CD8-positive, alpha-beta memory T cell (primary cell): ENCODE data around the gene MTMR12. TPM values are rescaled to one million over a fixed set of nuclear protein-coding genes. Genes with fewer than 3 reads are reported as not detected.
A peak's percentile ranks its signal among the peaks of the same experiment; 100 is the strongest.
"Not testable (repeated sequence)": the region's sequence is repeated elsewhere in the genome, so short reads cannot be mapped to it uniquely, and the experiment has no call there.

ENCODE experiments used
- CTCF ChIA-PET: fragments of 350-600 bp; sonication (Branson Sonifier 250); formaldehyde crosslinking; loops from one replicate; lab custom pipeline; 2021; ENCODE audit warnings: antibody characterized with exemption; lab: Charles Lee
- POLR2A ChIA-PET: fragments of 350-600 bp; sonication (Branson Sonifier 250); formaldehyde crosslinking; loops from one replicate; lab custom pipeline; 2021; ENCODE audit warnings: antibody characterized with exemption; lab: Charles Lee
- DNase-seq, 5 donors: peaks; one replicate each; pipeline versions ENCODE4 v3.0.0 to v3.0.0-alpha.2; 2020 to 2022; ENCODE audit warnings: mixed read lengths in 1 of 5
- H3K27ac ChIP-seq: one replicate; pipeline ENCODE4 v1.7.0; 2013; ENCODE audit warnings: low read depth, mild to moderate bottlenecking, low read length, moderate library complexity
- H3K27me3 ChIP-seq: 2 replicates; pipeline ENCODE4 v1.7.0; 2013; ENCODE audit warnings: low read length, mild to moderate bottlenecking; ENCODE audit not compliant: insufficient read depth, poor library complexity, severe bottlenecking
- H3K36me3 ChIP-seq: 2 replicates; pipeline ENCODE4 v1.7.0; 2013; ENCODE audit warnings: mild to moderate bottlenecking, low read length, moderate library complexity; ENCODE audit not compliant: insufficient read depth
- H3K4me1 ChIP-seq: 2 replicates; pipeline ENCODE4 v1.7.0; 2013; ENCODE audit warnings: mild to moderate bottlenecking, low read length, moderate library complexity; ENCODE audit not compliant: insufficient read depth
- H3K4me3 ChIP-seq: 2 replicates; pipeline ENCODE4 v1.7.0; 2013; ENCODE audit warnings: mild to moderate bottlenecking, low read length
- H3K9me3 ChIP-seq: 2 replicates; pipeline ENCODE4 v1.7.0; 2013; ENCODE audit warnings: mild to moderate bottlenecking, low read length
- H3K27ac Mint-ChIP-seq, 8 donors: one replicate each; pipeline ENCODE4 v1.8.0; 2020 to 2021; ENCODE audit warnings: mixed read lengths in 8 of 8, mild to moderate bottlenecking in 6 of 8, inconsistent platforms in 3 of 8, moderate library complexity in 3 of 8
- H3K27me3 Mint-ChIP-seq, 2 donors: one replicate each; pipeline ENCODE4 v1.8.0; 2020 to 2021; ENCODE audit warnings: mixed read lengths in 2 of 2, mild to moderate bottlenecking in 1 of 2, moderate library complexity in 1 of 2
- H3K36me3 Mint-ChIP-seq, 3 donors: one replicate each; pipeline ENCODE4 v1.8.0; 2020 to 2021; ENCODE audit warnings: mixed read lengths in 3 of 3, inconsistent platforms in 1 of 3, mild to moderate bottlenecking in 1 of 3
- H3K4me1 Mint-ChIP-seq, 3 donors: one replicate each; pipeline ENCODE4 v1.8.0; 2020 to 2021; ENCODE audit warnings: mixed read lengths in 3 of 3, inconsistent platforms in 1 of 3, mild to moderate bottlenecking in 1 of 3
- H3K4me3 Mint-ChIP-seq, 7 donors: one replicate each; pipeline ENCODE4 v1.8.0; 2020 to 2021; ENCODE audit warnings: mixed read lengths in 7 of 7, mild to moderate bottlenecking in 6 of 7, moderate library complexity in 4 of 7, inconsistent platforms in 2 of 7
- H3K9me3 Mint-ChIP-seq, 5 donors: one replicate each; pipeline ENCODE4 v1.8.0; 2020 to 2022; ENCODE audit warnings: mixed read lengths in 5 of 5, mild to moderate bottlenecking in 3 of 5, moderate library complexity in 2 of 5, inconsistent platforms in 1 of 5
- polyA plus RNA-seq: library from polyadenylated mRNA; unstranded; fragments of 300-500 nt; fragmentation: Illumina TruSeq; gene quantifications from one replicate; pipeline ENCODE4 v1.2.3, GENCODE V29; 2021
- total RNA-seq, 2 experiments: library from RNA; stranded (reverse); gene quantifications; one replicate each; pipeline ENCODE4 v1.2.3, GENCODE V29; 2021

Gene MTMR12
- total and polyA plus RNA-seq, 3 experiments from 2014 or later, result 20.4 to 27.4 (median 25.4) TPM

GRCh38 chr5:32225445-32225844 is 87.3 kb downstream of the MTMR12 start:
- no peaks in the 10 kb centered on the region for H3K4me1 Mint-ChIP-seq
- H3K27ac Mint-ChIP-seq, result peak overlapping the region in 2 of 8 donors; percentile 17 to 38
- CTCF ChIA-PET, result interaction anchor here (3.9 kb wide), 1 partner anchor 104 kb away, joined by 17 read pairs; no protein-coding TSS in a partner anchor

GRCh38 chr5:32223972-32224609 is 88.6 kb downstream of the MTMR12 start:
- POLR2A ChIA-PET, result no interaction called here
- Histone ChIP-seq H3K27ac (no peak overlapping the region), H3K9me3 (no peaks in the 10 kb centered on the region), H3K36me3 (no peaks in the 10 kb centered on the region), H3K4me1 (no peaks in the 10 kb centered on the region), H3K4me3 (no peak overlapping the region), H3K27me3 (no peaks in the 10 kb centered on the region)
- no peak overlapping the region for H3K4me3 Mint-ChIP-seq
- H3K9me3 Mint-ChIP-seq, result no peaks in the 10 kb centered on the region
- CTCF ChIA-PET, result interaction anchor here (1.1 to 3.9 kb wide), 2 partner anchors 106 kb away, joined by 4 to 17 read pairs; no protein-coding TSS in a partner anchor
- H3K27ac Mint-ChIP-seq, result no peak overlapping the region
- peaks cover 0 to 16% (median 5%) of the 10 kb centered on the region in 3 donors for H3K36me3 Mint-ChIP-seq
- no peaks in the 10 kb centered on the region for H3K4me1 Mint-ChIP-seq
- no peaks in the 10 kb centered on the region for H3K27me3 Mint-ChIP-seq
- DNase-seq, result no peak

More at GRCh38 chr5:32225445-32225844, 87.3 kb downstream of the MTMR12 start:
- Mint-ChIP-seq H3K36me3 (peaks cover 5 to 29% (median 9%) of the 10 kb centered on the region in 3 donors), H3K9me3 (no peaks in the 10 kb centered on the region), H3K4me3 (no peak overlapping the region), H3K27me3 (no peaks in the 10 kb centered on the region)
- no peak for DNase-seq
- no peak overlapping the region for H3K4me3 ChIP-seq
- no peaks in the 10 kb centered on the region for H3K27me3 ChIP-seq
- H3K27ac ChIP-seq, result no peak overlapping the region
- POLR2A ChIA-PET, result no interaction called here
- H3K9me3 ChIP-seq, result no peaks in the 10 kb centered on the region
- no peaks in the 10 kb centered on the region for H3K36me3 ChIP-seq
- H3K4me1 ChIP-seq, result no peaks in the 10 kb centered on the region

GRCh38 chr5:32222723-32223470 is 89.8 kb downstream of the MTMR12 start:
- H3K27me3 ChIP-seq, result no peaks in the 10 kb centered on the region
- no peaks in the 10 kb centered on the region for H3K36me3 ChIP-seq
- Mint-ChIP-seq H3K36me3 (peaks cover 0 to 8% (median 0%) of the 10 kb centered on the region in 3 donors), H3K27me3 (no peaks in the 10 kb centered on the region), H3K27ac (peak overlapping the region in 1 of 8 donors; percentile 11), H3K9me3 (no peaks in the 10 kb centered on the region), H3K4me1 (no peaks in the 10 kb centered on the region), H3K4me3 (no peak overlapping the region)
- no peak overlapping the region for H3K27ac ChIP-seq
- DNase-seq, result no peak
- POLR2A ChIA-PET, result no interaction called here
- no peak overlapping the region for H3K4me3 ChIP-seq
- no peaks in the 10 kb centered on the region for H3K9me3 ChIP-seq
- CTCF ChIA-PET, result interaction anchor here (1.1 to 2.6 kb wide), 2 partner anchors 10 to 107 kb away, joined by 4 to 12 read pairs; no protein-coding TSS in a partner anchor
- H3K4me1 ChIP-seq, result no peaks in the 10 kb centered on the region

GRCh38 chr5:32217886-32218396 is 94.8 kb downstream of the MTMR12 start:
- Mint-ChIP-seq H3K4me3 (no peak overlapping the region), H3K4me1 (no peaks in the 10 kb centered on the region), H3K9me3 (peaks cover 0 to 3% (median 0%) of the 10 kb centered on the region in 5 donors), H3K27ac (no peak overlapping the region), H3K36me3 (no peaks in the 10 kb centered on the region), H3K27me3 (no peaks in the 10 kb centered on the region)
- no peaks in the 10 kb centered on the region for H3K36me3 ChIP-seq
- H3K27ac ChIP-seq, result no peak overlapping the region
- DNase-seq, result no peak
- H3K9me3 ChIP-seq, result no peaks in the 10 kb centered on the region
- ChIA-PET POLR2A (no interaction called here), CTCF (interaction anchor here (1.8 kb wide), 1 partner anchor 14 kb away, joined by 6 read pairs; no protein-coding TSS in a partner anchor)
- no peak overlapping the region for H3K4me3 ChIP-seq
- H3K27me3 ChIP-seq, result no peaks in the 10 kb centered on the region
- H3K4me1 ChIP-seq, result no peaks in the 10 kb centered on the region

- H3K4me3 Mint-ChIP-seq, H3K27ac ChIP-seq, H3K4me1 Mint-ChIP-seq, H3K36me3 ChIP-seq, H3K4me3 ChIP-seq, H3K27me3 ChIP-seq, DNase-seq, H3K27ac Mint-ChIP-seq, CTCF ChIA-PET, H3K4me1 ChIP-seq, H3K9me3 ChIP-seq, H3K27me3 Mint-ChIP-seq, H3K9me3 Mint-ChIP-seq, H3K36me3 Mint-ChIP-seq: not testable (repeated sequence)
- POLR2A ChIA-PET, result interaction anchor here (0.6 kb wide), 1 partner anchor 226 kb away, joined by 3 read pairs; no protein-coding TSS in a partner anchor
Measured at GRCh38 chr5:32214344-32214743, 98.4 kb downstream of the MTMR12 start.

- no peaks in the 10 kb centered on the region for H3K36me3 ChIP-seq
- ChIA-PET CTCF (no interaction called here), POLR2A (no interaction called here)
- H3K27me3 ChIP-seq, result no peaks in the 10 kb centered on the region
- Mint-ChIP-seq H3K9me3 (peaks cover 0 to 3% (median 0%) of the 10 kb centered on the region in 5 donors), H3K4me1 (peaks cover 2 to 8% (median 3%) of the 10 kb centered on the region in 3 donors), H3K27me3 (peaks cover 2 to 4% of the 10 kb centered on the region in 2 donors), H3K27ac (peak overlapping the region in 1 of 8 donors; percentile 10), H3K36me3 (no peaks in the 10 kb centered on the region), H3K4me3 (no peak overlapping the region)
- no peak for DNase-seq
- H3K27ac ChIP-seq, result no peak overlapping the region
- H3K4me3 ChIP-seq, result no peak overlapping the region
- H3K9me3 ChIP-seq, result no peaks in the 10 kb centered on the region
- no peaks in the 10 kb centered on the region for H3K4me1 ChIP-seq
Measured at GRCh38 chr5:32210151-32210550, 102.6 kb downstream of the MTMR12 start.

GRCh38 chr5:32208837-32209236 is 103.9 kb downstream of the MTMR12 start:
- H3K9me3 ChIP-seq, H3K36me3 Mint-ChIP-seq, H3K36me3 ChIP-seq, H3K4me3 ChIP-seq, CTCF ChIA-PET, H3K27ac ChIP-seq, POLR2A ChIA-PET, H3K27ac Mint-ChIP-seq, H3K9me3 Mint-ChIP-seq, H3K4me1 Mint-ChIP-seq, H3K4me1 ChIP-seq, H3K4me3 Mint-ChIP-seq, DNase-seq, H3K27me3 ChIP-seq: not testable (repeated sequence)
- H3K27me3 Mint-ChIP-seq, result peaks cover 5 to 12% of the 10 kb centered on the region in 2 donors

GRCh38 chr5:32207355-32207634 is 105.4 kb downstream of the MTMR12 start:
- H3K27me3 ChIP-seq, result no peaks in the 10 kb centered on the region
- no peak for DNase-seq
- no peaks in the 10 kb centered on the region for H3K36me3 ChIP-seq
- H3K27ac ChIP-seq, result no peak overlapping the region
- Mint-ChIP-seq H3K4me3 (no peak overlapping the region), H3K27me3 (peaks cover 6 to 18% of the 10 kb centered on the region in 2 donors), H3K4me1 (peaks cover 2 to 8% (median 3%) of the 10 kb centered on the region in 3 donors), H3K9me3 (no peaks in the 10 kb centered on the region), H3K36me3 (no peaks in the 10 kb centered on the region), H3K27ac (no peak overlapping the region)
- CTCF ChIA-PET, result no interaction called here
- POLR2A ChIA-PET, result no interaction called here
- no peak overlapping the region for H3K4me3 ChIP-seq
- H3K9me3 ChIP-seq, result no peaks in the 10 kb centered on the region
- H3K4me1 ChIP-seq, result no peaks in the 10 kb centered on the region
